GM18511 (cell line): ENCODE results near the gene ALS2CL.

Source experiments
- ATAC-seq: cut with Tn5 transposase; IDR thresholded peaks from one replicate; pipeline ENCODE4 v1.9.1; 2021; ENCODE audit warnings: mild to moderate bottlenecking, moderate library complexity; ENCODE audit not compliant: unreplicated experiment

Gene ALS2CL

GRCh38 chr3:46680298-46680826 lies 13.1 kb downstream of the ALS2CL start:
- ATAC-seq, result no peak

GRCh38 chr3:46679681-46680080 lies 13.8 kb downstream of the ALS2CL start:
- ATAC-seq, result no peak

- ATAC-seq, result no peak
Observed at GRCh38 chr3:46678280-46678679, 15.2 kb downstream of the ALS2CL start.

GRCh38 chr3:46677411-46677726 lies 16.1 kb downstream of the ALS2CL start:
- ATAC-seq, result no peak

GRCh38 chr3:46676601-46677410 lies 16.7 kb downstream of the ALS2CL start:
- no peak for ATAC-seq

- no peak for ATAC-seq
Observed at GRCh38 chr3:46675843-46676567, 17.5 kb downstream of the ALS2CL start.

- no peak for ATAC-seq
Observed at GRCh38 chr3:46675426-46675825, 18.1 kb downstream of the ALS2CL start.

GRCh38 chr3:46674031-46674845 lies 19.2 kb downstream of the ALS2CL start:
- ATAC-seq, result no peak

GRCh38 chr3:46673151-46674030 lies 20.1 kb downstream of the ALS2CL start:
- ATAC-seq, result no peak

GRCh38 chr3:46672349-46672695 lies 21.2 kb downstream of the ALS2CL start:
- ATAC-seq, result no peak

GRCh38 chr3:46671541-46672348 lies 21.7 kb downstream of the ALS2CL start:
- no peak for ATAC-seq

GRCh38 chr3:46670891-46671427 lies 22.5 kb downstream of the ALS2CL start:
- no peak for ATAC-seq

GRCh38 chr3:46670000-46670890 lies 23.2 kb downstream of the ALS2CL start:
- ATAC-seq, result no peak

GRCh38 chr3:46669191-46669999 lies 24.1 kb downstream of the ALS2CL start:
- ATAC-seq, result no peak

GRCh38 chr3:46668591-46668990 lies 24.9 kb downstream of the ALS2CL start:
- ATAC-seq, result no peak

- no peak for ATAC-seq
Observed at GRCh38 chr3:46668116-46668515, 25.4 kb downstream of the ALS2CL start.

GRCh38 chr3:46667657-46668056 lies 25.8 kb downstream of the ALS2CL start:
- no peak for ATAC-seq
